Measurements from ENCODE around the gene ABCG4. TPM values are rescaled to one million over a fixed set of nuclear protein-coding genes. Genes with fewer than 3 reads are reported as not detected.

ABCG4 gene
- total and polyA plus RNA-seq, 2 of the 8 experiments (the other 6 are each of a cell fraction or from before 2014, with no cell fraction given): 1.8 to 2.3 TPM

- TF ChIP-seq SIX5 (IDR thresholded peaks at IDR 0.05; ENCODE audit: low read depth, low read length) (no peak), BACH1 (IDR thresholded peaks at IDR 0.05; ENCODE audit: low read length) (no peak), ATF3 (IDR thresholded peaks at IDR 0.05; ENCODE audit: insufficient read depth, low read depth, low read length) (no peak)
These were observed 23.0 kb upstream of the ABCG4 start (continued) for GRCh38 chr11:119125821-119126220.

All from H1 (cell line).